Activated T-cell treated with anti-CD3 and anti-CD28 coated beads for 4 hours (primary cell): ENCODE data around the gene GRIK4.

Experiments used
- DNase-seq: peaks from one replicate; pipeline ENCODE4 v3.0.0-alpha.2; 2020

The GRIK4 gene

GRCh38 chr11:120896687-120897086 lies 385.1 kb downstream of the GRIK4 start:
- DNase-seq, result no peak

- no peak for DNase-seq
These were observed 387.0 kb downstream of the GRIK4 start for GRCh38 chr11:120898568-120898967.

- no peak for DNase-seq
These were observed 388.2 kb downstream of the GRIK4 start for GRCh38 chr11:120899720-120900119.

DNA sequence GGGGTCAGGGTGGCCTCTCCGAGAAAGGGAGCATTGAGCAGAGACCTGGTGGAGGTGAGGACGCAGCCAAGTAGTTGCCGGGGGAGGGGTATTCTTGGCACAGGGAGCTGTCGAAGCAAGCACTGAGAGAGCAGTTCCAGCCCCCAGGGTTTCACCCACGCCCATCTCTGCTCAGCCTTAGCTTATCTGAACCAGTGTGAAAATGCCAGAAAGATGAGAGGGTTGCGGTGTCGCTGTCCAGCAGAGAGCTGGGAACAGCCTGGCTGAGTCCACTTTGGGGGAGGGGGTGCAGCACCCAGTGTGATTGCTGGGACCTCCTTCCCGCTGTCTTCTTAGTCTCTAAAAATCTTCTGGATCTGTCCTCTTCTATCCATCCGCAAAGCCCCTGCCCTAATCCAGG lies 389.1 kb downstream of the GRIK4 start:
- DNase-seq, result no peak

DNA sequence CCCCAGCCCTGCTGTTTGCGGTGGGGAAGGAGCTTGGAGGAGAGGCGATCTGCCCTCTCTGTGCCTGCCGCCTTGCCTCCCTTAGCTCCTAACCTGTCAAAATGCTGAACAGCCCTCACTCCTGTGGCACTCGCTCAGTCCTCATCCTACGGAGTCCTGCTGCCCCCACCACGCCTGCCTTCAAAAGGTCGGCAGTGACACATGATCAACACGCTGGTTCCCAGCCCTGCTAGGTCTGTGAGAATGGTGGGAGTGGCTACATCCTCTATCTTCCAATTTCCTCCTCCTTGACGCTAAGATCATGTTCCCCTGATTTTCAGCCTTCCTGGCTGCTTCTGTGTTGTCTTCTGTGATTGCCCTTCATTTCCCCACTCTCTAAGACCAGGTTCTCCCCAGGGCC lies 392.1 kb downstream of the GRIK4 start:
- DNase-seq, result no peak

DNA sequence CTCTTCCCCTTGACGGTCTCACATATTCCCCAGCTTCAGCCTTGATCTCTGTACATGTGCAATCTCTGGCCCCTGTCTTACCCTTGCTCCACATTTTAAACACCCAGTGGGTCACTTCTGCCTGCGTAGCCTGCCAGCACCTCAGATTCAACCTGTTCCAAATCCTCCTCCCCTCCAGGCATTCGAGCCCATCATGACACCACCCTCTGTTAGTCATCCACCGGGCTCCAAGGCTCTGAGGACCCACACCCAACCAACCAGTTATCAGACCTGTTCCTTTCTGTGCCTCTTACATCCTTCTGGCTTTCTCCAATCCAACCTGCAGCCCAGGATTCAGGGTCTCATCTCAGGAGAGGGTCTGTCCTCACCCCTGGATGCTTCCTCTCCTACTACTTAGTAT lies 392.6 kb downstream of the GRIK4 start:
- no peak for DNase-seq

DNA sequence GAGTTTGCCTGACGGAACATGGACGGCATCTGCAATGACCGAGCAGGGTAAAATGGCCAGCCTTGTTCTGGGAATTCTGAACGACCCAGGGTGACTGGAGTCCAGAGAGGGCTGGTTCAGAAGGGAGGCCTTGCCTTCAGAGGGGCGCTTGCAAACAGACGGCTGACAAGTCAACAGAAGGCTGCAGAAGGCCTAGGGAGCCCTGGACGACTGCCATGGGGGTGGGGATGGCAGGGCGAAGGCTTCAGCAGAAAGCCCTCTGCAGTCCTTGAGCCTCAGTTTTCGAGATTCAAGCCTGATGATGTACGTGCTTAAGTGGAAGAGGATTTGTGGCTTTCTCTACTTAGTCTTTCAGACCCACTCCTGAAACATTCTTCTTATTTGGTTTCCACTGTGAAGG lies 395.2 kb downstream of the GRIK4 start:
- no peak for DNase-seq

GRCh38 chr11:120907971-120908370 lies 396.4 kb downstream of the GRIK4 start:
- DNase-seq, result no peak

GRCh38 chr11:120908461-120909181 lies 397.1 kb downstream of the GRIK4 start:
- DNase-seq, result no peak

DNA sequence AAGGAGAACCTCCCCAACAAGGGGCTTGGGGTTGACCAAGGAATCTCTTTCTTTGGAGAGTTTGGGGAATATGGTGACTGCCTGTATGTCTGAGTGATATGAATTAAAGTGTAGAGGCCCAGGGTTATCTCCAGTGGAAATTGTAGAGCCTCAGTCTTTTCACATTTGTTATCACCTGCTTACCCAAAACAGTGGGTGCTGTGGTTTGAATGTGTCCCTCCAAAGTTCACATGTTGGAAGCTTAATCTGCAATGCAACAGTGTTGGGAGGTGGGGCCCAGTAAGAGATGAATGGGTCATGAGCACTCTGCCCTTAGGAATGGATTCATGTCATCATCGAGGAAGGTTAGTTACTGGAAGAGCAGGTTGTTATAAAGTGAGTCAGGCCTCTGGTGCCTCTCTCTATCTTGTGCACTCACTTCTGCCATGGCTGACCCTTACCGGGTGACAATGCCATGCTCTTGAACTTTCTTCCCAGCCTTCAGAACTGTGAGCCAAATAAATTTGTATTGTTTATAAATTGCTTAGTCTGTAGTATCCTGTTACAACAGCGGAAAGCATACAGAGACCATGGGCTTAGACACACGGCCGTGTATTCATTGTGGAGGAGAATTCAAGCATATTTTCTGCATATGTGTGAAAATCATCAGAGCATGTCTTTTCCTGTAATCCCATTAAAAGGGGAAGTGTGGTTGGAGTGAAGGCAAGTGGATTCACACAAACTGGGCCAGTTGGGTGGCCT lies 398.3 kb downstream of the GRIK4 start:
- DNase-seq, result no peak

- DNase-seq, result no peak
These were observed 400.4 kb downstream of the GRIK4 start for GRCh38 chr11:120911943-120912342.

DNA sequence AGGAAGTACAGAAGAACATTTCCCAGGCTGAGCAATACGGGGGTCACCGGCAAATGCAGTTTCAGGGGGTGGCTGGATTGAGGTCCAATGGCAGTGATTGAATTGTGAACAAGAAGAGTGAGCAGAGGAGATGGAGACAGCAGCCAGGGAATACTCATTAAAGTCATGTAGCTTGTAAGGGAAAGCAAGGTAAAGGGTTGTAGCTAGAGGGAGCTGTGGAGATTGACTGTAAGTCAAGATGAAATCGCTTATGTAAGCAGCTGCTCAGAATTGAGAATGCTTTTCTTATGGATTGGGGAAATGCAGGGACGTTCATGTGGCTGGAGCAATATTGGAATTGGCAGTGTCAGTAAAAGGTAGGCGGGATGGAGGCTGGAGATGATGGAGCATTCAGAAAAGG lies 401.0 kb downstream of the GRIK4 start:
- DNase-seq, result no peak

- no peak for DNase-seq
These were observed 401.4 kb downstream of the GRIK4 start for GRCh38 chr11:120912915-120913314.

DNA sequence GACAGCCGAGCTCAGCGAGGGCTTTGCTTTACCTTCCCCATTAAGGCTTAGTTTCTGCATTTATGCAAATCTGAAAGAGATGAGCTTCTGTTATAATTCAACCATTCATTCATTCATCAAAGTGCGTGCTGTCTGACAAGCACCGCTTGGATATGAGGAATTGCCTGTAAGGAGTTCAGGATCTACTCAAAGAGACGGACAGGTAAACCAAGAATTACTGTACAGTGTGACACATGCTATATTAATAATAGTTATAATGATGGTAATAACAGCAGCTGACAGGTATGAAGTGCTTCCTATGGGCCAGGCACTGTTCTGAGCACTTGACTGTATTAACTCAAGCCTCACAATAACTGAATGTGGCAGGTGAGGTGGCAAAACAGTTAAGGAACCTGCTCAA lies 402.5 kb downstream of the GRIK4 start:
- DNase-seq, result no peak

DNA sequence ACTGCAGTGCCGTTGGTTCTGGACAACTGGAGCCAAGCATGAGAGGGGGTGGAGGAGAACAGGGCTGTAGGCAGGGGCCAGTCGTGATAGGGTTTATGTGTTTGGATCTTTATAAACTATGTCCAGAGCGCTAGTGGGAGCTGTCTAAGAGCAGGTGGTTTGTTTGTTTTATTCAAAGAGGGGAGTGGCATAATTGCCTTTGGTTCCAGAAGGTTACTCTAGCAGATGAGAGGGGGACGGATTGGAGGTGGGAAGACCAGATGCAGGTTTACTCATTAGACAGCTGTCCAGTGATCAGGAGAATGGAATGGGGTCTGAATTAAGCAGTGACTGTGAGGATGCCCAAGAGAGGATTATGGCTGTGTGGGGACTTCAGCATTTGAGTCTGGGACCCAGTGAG lies 403.1 kb downstream of the GRIK4 start:
- no peak for DNase-seq

DNA sequence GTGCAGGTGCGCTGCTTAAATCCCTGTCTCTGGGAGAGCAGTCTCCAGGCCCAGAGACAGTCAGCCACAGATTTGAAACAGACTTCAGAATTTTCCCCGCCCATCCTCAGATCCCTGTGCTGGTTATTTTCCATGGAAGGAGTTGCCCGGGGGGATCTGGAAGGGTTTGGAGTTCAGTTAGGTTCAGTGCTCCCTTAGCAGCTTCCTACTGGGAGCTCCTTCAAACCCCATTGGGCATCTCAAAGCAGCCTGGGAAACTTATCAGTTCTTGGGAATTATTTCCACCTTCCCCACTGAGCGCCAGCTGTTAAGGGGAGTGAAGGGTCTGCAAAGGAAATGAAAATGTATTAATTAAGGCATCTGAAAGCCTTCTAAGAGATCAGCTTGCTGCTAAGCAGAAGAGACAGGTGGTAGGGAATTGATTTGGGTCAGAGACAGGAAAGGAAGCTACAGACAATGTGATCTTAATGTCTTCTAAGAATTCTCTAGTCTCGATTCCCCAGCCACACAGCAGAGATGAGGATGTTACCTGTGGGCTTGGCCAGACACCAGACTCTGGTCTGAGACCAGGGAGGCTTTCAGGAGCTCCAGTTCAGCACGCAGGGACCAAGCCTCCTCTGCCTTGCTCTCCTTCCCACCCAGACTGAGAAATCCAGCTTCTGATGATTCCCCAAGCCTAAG lies 406.2 kb downstream of the GRIK4 start:
- DNase-seq, result no peak

GRCh38 chr11:120918257-120918656 lies 406.7 kb downstream of the GRIK4 start:
- no peak for DNase-seq

DNA sequence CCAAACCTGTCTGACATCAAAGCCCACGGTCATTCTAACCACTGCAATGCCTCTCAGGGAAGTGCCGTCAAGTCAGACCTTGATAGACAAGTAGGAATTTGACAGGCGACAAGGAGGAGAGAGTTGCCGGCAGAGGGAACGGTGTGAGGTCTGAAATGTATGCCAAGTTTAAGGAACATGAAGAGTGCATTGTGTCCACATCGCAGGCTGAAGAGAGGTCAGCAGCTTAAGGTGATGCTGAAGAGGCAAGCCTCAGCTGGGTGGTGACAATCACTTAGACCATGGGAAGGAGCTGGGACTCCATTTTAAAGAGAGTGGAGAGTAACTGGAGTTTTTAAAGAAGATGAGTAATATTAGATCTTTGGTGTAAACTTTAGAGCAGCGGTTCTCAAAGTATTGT lies 407.5 kb downstream of the GRIK4 start:
- DNase-seq, result no peak

DNA sequence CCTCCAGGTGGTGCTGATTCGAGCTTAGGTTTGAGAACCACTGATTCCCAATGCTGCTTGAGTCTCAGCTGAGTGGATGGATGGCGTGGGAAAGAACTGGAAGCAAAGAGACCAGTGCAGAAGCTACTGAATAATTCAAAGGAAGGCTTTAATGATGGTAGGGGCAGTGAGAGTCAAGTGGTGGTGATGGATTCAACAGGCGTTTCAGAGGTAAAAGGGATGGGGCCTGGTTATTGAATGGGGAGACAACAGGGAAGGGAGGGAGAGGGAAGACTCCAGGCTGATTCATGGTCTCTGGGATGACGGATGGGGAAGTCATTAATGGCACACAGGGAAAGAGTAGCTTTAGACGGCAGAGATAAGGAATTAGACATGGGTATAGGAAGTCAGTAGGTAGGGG lies 408.0 kb downstream of the GRIK4 start:
- no peak for DNase-seq

GRCh38 chr11:120923866-120924508 lies 412.4 kb downstream of the GRIK4 start:
- no peak for DNase-seq

- no peak for DNase-seq
These were observed 414.4 kb downstream of the GRIK4 start for GRCh38 chr11:120925944-120926343.

DNA sequence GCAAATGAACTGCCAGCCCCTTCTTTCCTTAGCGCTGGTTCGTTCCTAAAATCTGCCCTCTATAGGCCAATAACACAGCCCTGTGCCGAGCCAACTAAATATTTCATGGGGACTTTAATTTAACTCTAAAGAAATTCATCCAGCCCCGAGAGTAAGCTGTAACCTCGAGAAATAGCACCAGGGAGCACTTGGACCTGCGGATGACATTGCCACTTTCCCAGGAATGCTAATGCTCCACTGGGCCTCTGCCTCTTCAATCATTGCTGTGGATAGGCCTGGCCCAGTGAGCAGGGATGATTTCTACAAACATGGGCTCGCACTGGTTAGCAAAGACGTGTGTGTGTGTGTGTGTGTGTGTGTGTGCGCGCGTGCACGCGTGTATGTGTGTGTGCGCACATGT lies 417.1 kb downstream of the GRIK4 start:
- no peak for DNase-seq

GRCh38 chr11:120929090-120929489 lies 417.5 kb downstream of the GRIK4 start:
- DNase-seq, result no peak
